GM18873 (cell line): Measurements from ENCODE around the gene CECR2.
"Not testable (repeated sequence)": the region's sequence is repeated elsewhere in the genome, so short reads cannot be mapped to it uniquely, and the experiment has no call there.

Experiments
- ATAC-seq: cut with Tn5 transposase; IDR thresholded peaks from one replicate; pipeline ENCODE4 v1.9.1; 2021; ENCODE audit warnings: mild to moderate bottlenecking, moderate library complexity, moderate number of reproducible peaks; ENCODE audit not compliant: unreplicated experiment, low FRiP score

Gene CECR2

DNA sequence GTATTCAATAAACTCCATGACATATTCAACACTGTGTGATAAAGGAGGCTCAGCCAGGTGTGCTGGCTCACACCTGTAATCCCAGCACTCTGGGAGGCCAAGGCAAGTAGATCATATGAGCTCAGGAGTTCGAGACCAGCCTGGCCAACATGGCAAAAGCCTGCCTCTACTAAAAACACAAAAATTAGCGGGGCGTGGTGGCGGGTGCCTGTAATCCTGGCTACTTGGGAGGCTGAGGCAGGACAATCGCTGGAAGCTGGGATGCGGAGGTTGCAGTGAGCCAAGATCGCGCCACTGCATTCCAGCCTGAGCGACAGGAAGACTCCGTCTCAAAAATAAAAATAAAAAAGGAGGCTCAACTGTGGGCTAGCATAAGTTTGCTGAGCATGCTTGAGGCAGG, 189.9 kb downstream of the CECR2 start:
- ATAC-seq: no peak

- no peak for ATAC-seq
Observed at GRCh38 chr22:17562906-17563870, 193.9 kb downstream of the CECR2 start, which contains the start of gene SLC25A18. Gene SLC25A18, plus strand, starts transcription at chr22:17563498. Its CDS starts 16,447 bp downstream, at chr22:17579945.

DNA sequence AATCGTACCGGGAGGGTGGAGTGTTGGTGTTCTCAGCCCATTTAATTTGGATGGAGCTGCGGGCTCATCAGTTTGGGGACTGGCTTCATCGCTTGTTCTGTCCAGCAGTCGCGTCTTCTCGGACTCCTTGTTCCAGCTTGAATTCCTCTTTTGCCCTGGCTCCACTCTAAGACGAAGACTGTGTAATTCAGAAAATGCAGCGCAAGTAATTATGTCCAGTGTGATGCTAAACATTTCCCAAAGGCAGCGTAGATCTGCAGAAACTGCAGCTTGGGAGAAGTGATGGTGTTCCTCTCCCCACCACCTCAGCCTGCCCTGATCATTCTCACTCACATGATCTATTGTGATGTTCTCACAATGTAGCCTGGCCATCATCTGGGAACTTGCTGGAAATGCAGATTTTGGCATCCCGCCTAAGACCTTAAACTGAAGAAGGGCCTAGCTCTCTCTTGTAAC, 194.7 kb downstream of the CECR2 start:
- ATAC-seq: no peak

DNA sequence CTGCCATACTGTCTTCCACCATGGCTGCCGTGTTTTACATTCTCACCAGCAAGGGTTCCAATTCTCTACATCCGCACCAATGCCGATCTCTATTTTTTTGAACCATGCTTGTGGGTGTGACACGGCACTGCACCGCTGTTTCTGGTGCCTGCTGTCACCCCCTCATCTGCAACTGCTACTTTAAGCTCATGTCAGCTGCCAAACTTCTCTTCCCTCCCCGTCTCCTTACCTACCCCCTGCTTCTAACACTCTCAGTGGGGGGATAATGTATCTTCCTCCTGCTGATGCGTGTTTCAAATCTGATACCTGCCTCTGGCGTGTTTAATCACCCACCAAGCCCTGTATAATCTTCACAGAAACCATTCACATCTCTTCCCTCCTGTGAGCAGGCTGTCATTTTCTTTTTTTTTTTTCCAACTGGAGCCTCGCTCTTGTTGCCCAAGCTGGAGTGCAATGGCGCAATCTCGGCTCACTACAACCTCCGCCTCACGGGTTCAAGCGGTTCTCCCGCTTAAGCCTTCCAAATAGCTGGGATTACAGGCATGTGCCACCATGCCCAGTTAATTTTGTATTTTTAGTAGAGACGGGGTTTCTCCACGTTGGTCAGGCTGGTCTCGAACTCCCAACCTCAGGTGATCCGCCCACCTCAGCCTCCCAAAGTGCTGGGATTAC, 196.9 kb downstream of the CECR2 start:
- not testable (repeated sequence) for ATAC-seq

- no peak for ATAC-seq
Observed at GRCh38 chr22:17566776-17567175, 197.5 kb downstream of the CECR2 start.

GRCh38 chr22:17569971-17570511, 200.8 kb downstream of the CECR2 start:
- no peak for ATAC-seq

DNA sequence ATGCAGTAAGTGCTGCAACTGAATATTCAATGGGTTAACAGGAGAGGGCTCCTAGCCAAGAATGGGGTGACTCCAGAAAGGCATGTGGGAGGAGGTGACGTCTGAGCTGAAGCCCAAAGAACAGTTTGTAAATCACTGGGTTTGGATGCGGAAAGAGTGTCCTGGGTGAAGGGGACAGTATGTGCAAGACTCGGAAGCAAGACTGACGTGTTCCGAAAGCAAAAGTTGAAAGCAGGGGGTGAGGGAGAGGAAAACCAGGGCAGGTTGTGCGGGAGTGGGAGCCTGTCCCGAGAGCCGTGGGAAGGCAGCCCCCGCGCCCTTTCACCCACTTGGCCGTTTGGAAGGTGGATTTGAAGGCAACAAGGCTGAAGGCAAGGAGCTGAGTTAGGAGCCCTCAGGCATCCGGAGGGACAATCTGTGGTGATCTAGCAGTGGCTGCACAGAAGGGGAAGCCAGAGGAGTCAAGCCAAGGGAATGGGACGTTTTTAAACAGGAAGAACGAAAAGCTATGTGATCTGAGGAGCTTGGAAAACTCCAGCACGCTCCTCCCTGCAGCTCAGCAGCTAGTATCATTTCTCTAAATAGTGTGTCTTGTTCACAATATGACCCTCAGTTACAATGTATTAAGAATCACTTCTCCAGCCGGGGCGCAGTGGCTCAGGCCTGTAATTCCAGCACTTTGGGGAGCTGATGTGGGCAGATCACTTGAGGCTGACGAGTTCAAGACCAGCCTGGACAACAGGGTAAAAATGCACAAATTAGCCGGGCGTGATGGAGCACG, 201.8 kb downstream of the CECR2 start:
- ATAC-seq: no peak

GRCh38 chr22:17575151-17575550, 205.9 kb downstream of the CECR2 start:
- no peak for ATAC-seq

DNA sequence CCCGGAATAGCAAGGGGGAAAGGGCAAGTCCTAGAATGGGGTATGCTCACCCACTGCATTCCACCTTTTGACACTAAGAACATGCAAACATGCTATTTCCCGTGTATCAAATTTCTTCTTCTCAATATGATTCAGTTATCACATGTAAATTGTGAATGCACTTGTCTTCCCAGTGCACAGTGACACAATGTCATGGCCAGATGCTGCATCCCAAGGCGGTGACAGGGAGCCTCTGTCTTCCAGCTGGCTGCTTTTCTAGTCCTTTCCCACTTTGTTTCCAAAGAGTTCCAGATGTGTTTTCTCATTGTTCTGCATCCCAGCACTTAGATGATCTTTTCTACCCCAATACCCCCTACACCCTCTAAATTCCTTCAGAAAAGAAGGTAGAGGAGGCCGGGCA, 206.4 kb downstream of the CECR2 start:
- ATAC-seq: no peak

GRCh38 chr22:17576470-17576869, 207.2 kb downstream of the CECR2 start:
- no peak for ATAC-seq

DNA sequence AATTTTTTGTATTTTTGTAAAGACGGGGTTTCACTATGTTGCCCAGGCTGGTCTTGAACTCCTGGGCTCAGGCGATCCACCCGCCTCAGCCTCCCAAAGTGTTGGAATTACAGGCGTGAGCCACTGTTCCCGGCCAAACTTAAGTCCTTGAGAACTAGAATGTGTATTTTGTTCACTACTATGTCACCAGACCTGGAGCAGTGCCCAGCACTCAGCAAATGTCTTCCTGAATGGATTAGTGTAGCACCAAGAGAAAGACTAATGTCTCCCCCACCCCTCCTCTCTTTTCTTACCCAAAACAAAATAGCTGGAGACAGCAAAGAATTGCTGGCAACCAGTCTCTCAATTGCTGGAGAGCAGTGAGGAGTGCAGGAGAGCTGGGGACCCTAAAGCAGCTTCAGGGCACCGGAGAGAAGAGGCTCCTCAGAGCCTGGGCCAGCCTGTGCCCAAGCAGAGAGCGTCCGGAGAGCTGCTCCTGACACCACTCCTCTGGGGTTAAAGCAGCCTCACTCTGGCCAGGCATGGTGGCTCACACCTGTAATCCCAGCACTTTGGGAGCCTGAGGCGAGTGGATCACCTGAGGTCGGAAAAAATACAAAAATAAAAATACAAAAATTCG, 209.0 kb downstream of the CECR2 start:
- ATAC-seq: no peak

GRCh38 chr22:17579535-17579981, 210.3 kb downstream of the CECR2 start:
- no peak for ATAC-seq

DNA sequence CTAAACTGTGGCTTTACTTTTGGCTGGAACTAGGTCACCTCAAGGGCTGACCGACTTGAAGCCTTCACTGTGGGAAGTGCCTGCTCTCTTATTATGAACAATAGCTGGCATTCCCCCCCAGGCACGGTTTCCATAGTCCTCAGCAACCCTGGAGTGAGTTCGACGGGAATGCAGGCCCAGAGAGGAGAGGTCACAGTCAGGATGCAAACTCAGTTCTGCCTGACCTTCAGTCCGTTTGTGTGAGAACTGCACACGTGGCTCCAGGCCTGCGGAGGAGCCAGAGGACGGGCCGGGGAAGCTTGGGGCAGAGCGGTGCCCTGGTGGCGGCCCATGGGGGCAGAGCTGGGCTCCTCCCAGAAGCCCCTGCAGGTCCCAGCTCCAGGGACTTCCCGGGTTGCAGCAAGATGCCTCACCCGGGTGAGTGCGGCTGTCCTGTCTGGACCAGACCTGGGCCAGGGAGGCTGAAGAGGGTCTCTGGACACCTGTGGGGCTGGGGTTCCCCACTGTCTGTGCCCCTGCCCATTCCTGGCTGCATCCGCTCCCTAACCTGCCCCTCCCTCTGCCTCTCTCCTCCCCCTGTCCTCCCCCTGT, 211.3 kb downstream of the CECR2 start:
- ATAC-seq: no peak

DNA sequence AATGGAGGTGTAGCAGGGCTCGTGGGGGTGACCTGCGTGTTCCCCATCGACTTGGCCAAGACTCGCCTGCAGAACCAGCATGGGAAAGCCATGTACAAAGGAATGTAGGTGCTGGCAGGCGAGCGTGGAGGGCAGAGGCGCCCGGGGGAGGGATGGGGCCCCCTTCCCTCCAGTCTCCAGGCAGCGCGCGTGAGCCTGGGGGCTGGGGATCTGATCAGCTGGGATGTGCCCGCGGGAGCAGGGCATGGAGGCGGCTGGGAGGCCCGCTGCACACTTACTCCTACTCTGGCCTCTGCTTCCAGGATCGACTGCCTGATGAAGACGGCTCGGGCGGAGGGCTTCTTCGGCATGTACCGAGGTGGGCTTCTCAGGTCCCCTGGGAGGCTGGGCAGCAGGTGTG, 211.8 kb downstream of the CECR2 start:
- no peak for ATAC-seq

GRCh38 chr22:17581631-17582030, 212.4 kb downstream of the CECR2 start:
- no peak for ATAC-seq

GRCh38 chr22:17583151-17583550, 213.9 kb downstream of the CECR2 start:
- no peak for ATAC-seq

DNA sequence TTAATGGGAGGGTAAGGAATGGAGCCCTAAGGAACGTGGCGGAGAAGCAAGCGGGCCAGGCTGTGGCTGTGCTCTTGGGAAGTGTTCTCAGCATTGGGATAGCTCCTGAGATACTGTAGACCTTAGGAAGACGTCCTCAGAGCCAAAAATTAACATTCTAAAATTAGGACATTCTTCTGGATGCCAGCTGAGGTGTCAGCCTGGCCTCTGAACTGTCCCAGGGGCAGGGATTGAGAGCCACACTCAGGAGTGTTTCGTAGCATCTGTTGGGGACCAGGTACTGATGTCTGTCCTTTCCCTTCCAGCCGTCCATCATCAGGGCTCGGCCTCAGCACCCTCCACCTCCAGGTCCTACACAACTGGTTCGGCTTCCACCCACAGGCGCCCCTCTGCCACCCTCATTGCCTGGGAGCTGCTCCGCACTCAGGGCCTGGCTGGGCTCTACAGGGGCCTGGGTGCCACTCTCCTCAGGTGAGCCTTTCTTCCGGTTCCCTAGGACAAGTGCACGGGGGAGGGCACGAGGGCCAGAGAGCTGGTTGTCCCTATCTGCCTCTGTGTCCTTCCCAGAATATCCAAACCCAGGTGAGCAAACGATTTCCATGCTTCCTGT, 217.7 kb downstream of the CECR2 start:
- no peak for ATAC-seq

- ATAC-seq: no peak
Observed at GRCh38 chr22:17587629-17588028, 218.4 kb downstream of the CECR2 start.

DNA sequence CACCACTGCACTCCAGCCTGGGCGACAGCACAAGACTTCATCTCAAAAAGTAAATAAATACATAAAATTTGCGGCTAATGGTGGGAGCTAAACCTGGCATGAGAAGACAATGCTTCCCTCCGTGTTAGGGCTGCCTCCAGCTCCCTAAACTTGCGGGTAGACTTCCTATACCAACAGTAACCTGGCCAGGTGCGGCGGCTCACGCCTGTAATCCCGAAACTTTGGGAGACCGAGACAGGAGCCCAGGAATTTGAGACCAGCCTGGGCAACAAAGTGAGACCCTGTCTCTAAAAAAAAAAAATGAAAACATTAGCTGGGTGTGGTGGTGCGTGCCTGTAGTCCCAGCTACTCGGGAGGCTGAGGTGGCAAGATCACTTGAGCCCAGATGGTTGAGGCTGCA, 219.3 kb downstream of the CECR2 start:
- no peak for ATAC-seq
